HG02884 (cell line): ENCODE data around the gene ODAD4.

Experiments used
- ATAC-seq: cut with Tn5 transposase; IDR thresholded peaks from one replicate; pipeline ENCODE4 v1.9.1; 2021; ENCODE audit warnings: mild to moderate bottlenecking, moderate library complexity; ENCODE audit not compliant: unreplicated experiment

ODAD4 gene

DNA sequence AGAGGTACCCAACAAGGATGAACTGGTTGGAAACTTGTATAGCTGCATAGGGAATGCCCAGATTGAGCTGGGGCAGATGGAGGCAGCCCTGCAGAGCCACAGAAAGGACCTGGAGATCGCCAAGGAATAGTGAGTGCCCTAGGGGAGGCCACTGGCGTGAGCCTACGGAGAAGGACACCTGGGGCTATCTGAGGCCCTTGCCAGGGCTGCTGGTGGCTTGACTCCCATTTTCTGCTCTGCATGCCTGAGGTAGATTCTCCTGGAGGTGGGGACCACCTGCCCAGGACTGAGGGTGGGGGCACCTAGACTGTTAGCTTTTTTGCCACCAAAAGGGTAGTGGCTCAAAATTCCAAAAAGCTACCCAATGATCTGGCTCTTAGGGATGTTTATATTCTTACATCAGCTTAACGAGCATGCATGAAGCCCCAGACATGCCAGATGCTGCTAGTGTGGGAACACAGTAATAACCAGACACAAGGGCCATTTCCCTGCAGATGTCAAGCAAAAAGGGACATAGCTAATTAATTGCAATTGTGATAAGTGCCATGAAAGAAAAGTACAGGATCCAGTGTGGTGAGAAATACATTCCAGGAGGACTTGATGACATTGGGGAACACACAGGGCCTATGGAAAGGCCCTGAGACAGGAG lies 8.8 kb downstream of the ODAD4 start:
- ATAC-seq = no peak

DNA sequence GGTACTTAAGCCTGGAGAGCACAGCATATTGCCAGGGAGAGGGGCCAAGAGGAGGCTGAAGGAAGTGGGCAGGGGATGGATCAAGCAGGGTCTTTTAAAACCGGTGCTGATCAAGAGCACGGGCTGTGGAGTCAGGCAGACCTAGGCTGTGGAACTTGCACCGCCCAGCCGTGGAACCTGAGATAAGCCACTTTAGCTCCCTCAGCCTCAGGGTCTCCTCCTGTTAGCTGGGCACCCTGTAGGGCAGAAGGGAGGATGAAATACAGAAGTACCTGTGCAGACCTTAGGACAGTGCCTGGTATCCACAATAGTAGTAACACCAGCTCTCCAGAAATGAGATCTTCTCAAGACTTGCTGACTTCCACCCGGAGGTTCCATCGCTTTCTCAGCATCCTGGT lies 9.3 kb downstream of the ODAD4 start:
- ATAC-seq = no peak

DNA sequence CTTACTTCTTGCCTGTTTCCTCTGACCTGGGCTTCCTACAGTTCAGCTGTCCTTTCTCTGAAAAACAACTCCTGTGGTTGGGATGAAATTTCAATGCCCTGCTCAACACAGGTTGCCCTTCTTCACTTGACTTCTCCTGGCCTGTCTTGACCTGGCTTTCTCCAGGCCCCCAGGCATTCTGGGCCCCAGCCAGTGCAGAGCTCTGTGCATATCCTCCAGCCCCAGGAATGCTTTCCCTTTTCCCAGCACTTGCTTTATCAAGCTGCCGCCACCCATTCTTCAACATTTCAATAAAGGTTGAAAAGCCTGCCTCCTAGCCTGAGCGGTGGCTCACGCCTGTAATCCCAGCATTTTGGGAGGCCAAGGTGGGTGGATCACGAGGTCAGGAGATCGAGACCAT lies 10.8 kb downstream of the ODAD4 start:
- ATAC-seq = no peak

DNA sequence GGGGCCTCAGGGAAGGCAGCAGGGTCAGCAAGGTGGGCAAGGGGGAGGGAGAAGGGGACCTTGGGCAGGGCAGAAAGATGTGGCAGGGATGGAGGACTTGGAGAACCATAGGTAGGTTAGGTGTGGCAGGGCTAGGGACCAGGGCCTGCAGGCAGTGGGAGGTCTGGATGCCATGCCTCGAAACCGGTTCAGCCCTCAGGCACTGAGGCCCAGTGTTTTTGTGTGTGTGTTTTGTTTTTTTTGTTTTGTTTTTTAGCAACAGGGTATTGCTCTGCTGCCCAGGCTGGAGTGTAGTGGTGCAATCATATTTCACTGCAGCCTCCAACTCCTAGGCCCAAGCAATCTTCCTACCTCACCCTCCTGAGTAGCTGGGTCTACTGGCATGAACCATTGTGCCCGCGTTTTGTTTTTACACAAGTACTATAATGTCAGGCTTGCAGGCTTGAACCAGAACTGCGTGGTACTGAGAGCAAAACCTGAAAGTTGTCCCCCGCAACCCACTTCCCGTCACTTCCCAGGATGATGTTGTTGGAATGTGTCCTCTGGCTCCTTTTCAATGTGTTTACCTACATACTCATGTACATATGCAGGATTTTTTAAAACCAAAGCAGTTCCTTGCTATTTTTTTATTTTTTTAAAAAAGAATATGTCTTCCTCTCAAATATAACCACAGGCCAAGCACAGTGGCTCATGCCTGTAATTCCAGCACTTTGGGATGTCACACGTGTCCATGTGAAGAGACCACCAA lies 12.4 kb downstream of the ODAD4 start:
- no peak for ATAC-seq

DNA sequence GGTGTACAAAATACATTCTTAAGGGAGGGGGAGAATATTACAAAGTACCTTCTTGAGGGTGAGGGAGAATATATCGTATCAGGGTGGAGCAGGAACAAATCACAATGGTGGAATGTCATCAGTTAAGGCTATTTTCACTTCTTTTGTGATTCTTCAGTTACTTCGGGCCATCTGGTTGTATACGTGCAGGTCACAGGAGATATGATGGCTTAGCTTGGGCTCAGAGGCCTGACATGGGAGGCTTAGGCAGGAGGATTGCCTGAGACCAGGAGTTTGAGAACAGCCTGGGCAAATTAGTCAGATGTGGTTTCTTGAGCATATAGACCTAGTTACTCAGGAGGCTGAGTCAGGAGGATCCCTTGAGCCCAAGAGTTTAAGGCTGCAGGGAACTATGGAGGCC lies 13.1 kb downstream of the ODAD4 start:
- ATAC-seq = no peak

DNA sequence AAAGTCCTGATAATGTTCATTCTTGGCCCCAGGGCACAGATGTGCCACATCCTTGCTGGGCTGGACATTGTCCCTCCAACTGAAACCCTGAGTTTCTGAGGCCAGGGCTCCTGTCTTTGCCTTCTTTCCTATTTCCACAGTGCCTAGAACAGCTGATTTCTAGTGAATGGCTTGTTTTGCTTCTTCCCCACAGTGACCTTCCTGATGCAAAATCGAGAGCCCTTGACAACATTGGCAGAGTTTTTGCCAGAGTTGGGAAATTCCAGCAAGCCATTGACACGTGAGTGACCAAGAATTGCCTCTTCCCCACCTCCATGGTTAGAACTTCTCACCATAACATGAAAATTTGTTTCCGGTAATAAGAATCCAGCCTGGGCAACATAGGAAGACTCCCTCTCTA lies 14.5 kb downstream of the ODAD4 start:
- ATAC-seq = no peak

DNA sequence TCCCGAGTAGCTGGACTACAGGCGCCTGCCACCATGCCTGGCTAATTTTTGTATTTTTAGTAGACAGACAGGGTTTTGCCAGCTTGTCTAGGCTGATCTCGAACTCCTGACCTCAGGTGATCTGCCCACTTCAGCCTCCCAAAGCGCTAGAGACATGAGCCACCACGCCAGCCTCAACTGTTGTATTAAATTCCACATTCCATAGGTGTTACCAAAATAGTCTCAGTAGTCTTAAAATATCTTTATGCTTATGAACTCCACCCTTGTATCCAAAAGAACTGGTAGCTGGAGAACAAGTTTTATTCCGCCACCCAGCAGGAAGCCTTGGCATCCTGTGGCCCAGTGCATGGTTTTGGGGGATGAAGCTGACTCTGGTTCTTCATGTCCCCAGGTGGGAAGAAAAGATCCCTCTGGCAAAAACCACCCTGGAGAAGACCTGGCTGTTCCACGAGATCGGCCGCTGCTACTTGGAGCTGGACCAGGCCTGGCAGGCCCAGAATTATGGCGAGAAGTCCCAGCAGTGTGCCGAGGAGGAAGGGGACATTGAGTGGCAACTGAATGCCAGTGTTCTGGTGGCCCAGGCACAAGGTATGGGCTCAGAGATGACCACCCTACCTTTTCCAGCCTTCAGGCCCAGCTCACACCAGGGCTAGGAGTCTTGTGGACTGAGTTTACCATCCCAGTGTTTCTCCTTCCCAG lies 18.5 kb downstream of the ODAD4 start:
- ATAC-seq = no peak

DNA sequence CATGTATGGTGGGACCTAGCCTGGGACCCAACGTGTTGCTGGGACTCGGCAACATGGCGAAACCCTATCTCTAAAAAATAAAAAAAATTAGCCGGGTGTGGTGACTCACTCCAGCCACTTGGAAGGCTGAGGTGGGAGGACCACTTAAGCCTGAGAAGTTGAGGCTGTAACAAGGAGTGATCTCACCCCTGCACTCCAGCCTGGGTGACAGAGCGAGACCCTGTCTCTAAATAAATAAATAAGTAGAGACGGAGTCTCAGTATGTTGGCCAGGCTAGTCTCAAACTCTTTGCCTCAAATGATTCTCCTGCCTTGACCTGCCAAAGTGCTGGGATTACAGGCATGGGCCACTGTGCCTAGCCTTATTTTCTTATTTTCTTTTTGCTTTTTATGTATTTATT lies 26.1 kb downstream of the ODAD4 start:
- no peak for ATAC-seq

DNA sequence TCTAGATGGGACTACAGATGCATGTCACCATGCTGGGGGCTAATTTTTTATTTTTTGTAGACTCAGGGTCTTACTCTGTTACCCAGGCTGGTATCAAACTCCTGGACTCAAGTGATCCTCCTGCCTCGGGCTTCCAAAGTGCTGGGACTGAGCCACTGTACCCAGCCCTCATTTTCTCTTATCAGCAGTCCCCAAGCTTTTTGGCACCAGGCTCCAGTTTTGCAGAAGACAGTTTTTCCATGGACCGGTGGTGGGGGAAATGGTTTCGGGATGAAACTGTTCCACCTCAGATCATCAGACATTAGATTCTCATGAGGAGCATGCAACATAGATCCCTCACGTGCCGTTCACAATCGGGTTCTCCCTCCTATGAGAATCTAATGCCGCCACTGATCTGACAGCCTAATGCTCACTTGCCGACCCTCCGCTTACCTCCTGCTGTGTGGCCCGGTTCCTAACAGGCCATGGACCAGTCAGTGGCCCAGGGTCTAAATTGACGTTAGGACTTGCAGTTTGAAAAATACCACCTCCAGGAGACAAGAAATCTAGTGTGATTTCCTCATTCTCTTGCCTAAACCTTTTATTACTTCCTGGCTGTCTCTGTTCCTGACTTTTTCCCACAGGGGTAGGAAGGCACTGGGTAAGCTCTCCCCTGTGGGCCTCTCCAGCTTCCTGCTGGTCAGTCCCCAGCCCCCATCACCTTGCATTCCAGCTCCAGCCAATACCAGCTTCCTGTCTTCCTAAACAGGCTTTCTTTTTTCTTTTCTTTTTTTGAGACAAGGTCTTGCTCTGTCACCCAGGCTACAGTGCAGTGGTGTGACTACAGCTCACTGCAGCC lies 26.8 kb downstream of the ODAD4 start:
- ATAC-seq = no peak

DNA sequence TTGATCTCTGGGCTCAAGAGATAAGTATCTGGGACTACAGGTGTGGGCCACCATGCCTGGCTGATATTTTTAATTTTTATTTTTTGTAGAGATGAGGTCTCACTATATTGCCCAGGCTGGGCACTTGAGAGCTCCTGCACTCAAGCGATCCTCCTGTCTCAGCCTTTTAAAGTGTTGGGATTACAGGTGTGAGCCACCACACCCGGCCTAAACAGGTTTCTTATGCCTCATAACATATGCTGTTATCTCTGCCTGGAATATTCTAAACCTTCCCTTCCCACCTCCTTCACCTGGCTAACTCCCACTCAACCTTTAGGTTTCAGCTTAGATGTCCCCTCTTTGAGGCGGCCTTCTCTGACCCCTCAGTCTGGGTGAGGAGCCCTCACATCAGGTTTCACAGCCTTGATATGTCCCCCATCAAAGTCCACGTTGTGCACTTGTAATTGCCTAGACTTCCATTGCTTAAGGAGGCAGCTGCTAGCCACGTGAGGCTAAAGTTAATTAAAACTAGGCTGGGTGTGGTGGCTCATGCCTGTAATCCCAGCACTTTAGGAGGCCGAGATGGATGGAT lies 27.5 kb downstream of the ODAD4 start:
- ATAC-seq = no peak

DNA sequence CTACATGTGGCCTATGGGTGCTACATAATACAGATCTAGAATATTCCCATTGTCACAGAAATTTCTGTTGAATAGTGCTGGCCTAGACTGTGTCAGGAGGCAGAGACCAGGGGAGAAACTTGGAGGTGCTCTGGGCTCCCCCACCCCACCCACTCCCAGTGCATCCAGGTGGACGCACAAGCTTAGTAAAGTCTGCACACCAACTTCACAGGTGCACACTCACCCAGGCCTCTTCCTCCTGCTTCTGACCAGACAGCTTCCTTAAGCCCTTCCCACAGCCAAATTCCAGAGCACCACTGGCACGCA lies 28.6 kb downstream of the ODAD4 start:
- no peak for ATAC-seq

DNA sequence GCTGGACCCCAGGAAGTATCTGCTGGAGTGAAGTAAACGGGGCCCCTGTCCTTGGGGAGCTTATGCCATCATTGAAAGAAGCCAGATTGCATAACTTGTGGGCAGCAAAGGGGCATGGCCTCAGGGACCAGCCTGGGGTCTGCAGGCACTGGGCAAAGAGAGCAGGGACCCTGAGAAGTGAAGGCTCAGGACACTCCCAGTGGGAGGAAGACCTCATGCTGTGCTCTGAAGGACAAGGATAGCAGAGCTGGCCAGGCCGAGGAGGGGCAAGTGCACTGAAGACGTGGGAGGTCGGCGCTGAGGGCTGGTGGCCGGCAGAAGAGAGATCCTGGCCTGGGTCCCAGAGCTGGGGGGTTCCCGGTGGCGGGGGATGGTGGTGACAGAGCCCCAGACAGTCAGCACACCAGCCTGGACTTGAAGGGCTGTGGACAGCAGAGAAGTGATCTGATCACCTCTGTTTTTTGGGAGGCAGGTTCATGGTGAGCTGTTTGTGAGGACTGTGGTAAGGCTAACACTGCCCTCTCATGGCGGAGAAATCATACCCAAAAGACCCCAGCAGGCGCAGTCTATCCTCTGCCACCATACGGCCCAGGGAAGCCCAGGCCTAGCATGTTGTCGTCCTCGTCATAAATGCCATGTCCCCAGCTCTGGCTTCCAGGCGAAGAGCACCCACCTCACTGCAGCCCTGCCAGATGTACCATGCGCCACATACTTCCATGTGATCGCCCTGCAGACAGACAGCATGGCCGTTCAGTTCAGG lies 29.1 kb downstream of the ODAD4 start:
- ATAC-seq = no peak

DNA sequence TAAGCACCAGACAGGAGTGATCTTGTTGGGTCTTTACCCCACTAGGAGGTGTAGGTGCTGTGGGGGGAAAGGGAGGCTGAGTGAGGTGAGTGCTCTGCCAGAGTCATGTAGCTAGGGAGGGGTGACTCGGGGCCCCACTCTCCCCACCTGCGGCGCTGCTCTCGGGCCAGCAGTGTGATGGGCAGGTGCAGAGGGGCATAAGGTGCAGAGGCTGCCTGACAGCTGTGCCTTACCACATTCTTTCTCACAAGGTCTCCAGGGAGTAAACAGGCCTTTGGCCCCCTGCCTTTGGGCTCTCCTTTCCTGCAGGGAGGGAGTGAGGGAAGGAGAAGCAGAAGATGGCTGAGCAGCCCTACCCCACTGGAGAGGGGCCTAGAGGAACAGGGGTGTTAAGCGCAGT lies 31.7 kb downstream of the ODAD4 start:
- no peak for ATAC-seq

DNA sequence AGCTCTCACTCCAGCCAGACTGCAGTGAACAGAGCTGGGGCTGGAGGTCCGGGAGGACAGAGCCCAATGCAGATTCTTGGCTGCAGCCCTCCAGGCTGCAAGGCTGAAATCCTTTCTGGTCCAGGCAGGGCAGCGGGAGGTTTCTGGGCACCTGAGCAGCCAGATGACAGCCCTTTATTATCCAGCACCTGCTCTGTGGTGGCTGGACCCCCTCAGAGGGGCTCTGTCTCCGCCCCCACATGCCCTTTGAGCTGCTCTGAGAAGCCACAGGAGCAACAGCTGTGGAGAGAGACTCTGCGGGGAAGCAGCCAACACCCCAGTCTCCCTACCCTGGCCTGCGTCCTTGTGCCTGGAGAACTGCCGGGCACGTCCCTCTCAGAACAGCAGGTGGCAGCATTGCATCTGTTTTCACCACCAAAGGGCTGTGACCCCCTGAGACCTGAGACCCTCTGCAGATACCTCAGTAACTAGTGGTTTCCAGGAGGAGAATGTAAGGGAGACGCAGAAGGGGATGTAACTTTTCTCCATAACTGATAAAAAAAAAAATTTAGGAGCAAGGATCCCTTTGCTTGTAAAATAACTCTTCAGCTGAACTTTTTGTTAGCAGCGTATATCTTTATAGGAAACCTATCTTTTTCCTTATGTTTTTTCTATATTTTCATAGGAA lies 32.5 kb downstream of the ODAD4 start:
- ATAC-seq = no peak

DNA sequence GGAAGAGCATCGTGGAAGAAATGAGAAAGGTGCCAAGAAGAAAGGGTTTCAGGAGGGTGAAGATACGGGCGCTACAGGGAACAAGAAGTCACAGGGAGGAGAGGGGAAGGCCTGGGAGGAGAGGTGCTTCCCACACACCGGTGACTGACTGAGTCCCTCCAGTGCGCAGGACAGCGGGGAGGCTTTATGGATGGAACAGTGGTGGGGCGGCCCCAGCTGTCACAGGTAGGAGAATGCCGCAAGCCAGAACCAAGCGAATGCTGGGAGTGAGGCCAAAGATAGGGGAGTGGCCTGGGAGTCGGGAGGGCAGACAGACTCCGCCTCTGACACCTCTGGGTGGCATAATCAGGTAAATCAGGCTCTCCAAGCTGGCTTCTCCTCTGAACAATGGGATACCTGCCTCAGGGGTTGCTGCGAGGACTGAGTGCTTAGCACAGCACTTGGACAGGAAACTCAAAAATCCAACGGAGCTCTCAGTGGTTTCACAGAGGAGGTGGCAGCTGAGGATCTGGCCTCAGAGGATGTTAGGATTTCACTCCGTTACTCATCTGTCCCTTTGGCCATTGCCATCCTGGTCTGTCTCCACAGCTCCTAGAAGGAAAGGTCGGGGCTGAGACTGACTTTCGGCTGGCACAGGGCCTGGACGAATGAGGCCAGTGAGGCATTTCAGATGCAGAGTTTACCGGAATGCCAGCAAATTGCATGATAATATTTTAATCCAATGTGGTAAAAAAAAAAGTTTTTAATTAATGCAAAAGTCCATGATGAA lies 35.5 kb downstream of the ODAD4 start:
- ATAC-seq = no peak

DNA sequence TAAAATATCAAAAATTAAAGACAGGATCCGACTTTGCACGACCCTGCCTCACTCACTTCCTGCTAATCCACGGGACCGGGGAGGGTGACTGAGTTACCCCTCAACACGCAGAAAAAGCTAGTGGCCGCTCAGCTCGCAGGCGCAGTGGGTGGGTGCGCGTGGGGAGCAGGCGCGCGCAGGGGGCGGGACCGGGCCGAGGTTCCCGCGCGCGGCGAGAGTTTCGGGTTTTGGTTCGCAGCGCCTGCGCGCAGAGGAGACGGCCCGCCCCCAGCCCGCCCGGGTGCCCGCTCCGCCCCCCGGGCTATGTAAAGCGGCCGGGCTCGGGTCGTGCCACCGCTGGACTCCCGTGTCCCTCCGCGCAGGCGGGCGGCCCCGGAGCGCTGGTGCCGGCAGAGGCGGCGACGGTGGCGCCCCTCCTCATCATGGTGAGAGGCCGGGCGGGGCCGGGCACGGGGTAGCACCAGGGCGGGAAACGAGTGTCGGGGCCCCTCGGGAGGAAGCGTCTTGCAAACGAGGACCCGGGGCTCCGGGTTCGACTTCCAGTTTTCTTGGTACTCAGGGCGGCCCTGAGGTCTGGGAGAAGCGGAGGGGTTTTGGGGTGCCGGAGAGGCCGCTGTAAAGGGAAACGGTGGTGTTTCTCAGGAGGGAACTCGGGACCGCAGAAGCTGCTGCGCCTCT lies 36.2 kb downstream of the ODAD4 start, which contains the start of gene CNP:
Gene CNP (plus strand): TSS at position 333 of the 678 bp plus-strand sequence. CDS start 90 bp downstream, at position 423.
- peak; percentile 46 for ATAC-seq

DNA sequence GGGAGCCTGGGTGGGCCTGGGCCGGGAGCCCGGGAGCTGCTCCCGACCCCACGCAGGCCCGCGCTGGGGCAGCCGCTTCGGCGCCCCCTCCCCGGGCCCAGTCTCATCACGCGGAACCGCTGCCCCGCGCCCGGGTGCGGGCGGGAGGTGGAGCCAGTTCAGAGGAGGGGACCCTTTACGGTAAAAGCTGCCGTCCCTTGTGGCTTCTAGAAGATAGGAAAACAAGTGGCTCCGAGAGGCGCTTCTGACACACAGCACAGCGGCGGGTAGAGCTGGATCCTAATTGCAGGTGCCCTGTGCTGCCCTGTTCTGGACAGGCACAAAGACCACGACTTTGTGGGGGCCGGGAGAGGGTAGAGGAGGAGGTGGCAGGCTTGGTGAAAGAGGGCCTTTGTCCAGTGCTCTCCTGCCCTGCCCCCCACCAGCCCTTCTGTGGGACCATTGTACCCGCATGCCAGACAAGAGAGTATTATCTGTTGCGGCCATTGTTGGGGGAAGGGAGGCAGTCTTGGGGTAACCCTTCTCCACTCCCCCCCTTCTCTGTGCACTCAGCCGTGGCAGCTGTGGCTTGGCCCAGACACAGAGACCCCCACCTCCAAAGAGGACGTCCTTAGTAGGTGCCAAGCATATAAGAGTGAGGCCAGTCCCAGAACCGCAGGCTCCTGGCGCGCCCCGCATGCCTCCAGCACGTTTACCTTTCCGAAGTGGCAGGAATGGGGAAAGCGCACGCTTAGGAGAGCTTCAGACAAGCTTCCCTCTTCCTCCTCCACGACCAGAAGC lies 36.9 kb downstream of the ODAD4 start:
- ATAC-seq = no peak
